Measurements from ENCODE around the gene NME7.
A peak's percentile ranks its signal among the peaks of the same experiment; 100 is the strongest.
"Not testable (repeated sequence)": the region's sequence is repeated elsewhere in the genome, so short reads cannot be mapped to it uniquely, and the experiment has no call there.

NME7 gene, protein sequence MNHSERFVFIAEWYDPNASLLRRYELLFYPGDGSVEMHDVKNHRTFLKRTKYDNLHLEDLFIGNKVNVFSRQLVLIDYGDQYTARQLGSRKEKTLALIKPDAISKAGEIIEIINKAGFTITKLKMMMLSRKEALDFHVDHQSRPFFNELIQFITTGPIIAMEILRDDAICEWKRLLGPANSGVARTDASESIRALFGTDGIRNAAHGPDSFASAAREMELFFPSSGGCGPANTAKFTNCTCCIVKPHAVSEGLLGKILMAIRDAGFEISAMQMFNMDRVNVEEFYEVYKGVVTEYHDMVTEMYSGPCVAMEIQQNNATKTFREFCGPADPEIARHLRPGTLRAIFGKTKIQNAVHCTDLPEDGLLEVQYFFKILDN

DNA sequence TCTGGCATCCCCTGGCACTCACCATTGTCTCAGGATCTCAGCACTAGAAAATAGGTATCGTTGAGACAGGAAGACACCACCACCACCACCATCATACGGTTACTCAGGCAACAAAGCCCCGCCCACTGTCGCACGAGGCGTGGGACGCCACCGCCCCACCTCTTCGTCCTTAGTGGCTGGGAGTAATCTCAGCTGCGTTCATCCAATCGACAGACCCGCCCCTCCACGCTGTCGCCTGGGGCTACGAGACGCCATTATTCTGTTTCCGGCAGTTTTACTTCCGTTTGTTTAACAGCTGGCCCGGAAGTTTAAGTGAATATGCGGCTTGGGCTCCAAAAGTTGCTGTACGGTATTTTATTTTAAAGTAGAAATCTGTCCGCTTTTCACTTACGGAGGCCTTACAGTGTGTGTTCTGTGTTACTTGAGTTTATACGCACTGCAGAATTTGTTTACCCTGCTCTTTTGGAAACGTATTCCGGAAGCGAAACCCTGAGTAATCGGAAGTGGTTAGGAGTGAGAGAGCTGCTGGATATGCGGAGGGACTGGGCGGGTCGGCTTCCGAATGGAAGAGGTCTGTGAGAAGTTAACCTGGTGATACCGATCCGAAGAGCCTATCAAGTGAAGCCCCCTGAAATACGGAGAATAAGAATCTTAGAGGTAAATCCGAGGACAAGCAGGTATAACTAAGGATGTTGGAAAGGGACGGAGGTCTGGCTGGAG lies at the start of gene NME7, which contains the start of gene BLZF1:
Gene NME7, minus strand, starts transcription at position 112 of the 720 bp plus-strand sequence. Its CDS starts 87 bp downstream, at position 25.
Gene BLZF1, plus strand, starts transcription at position 510 of the 720 bp plus-strand sequence. CDS start 1,328 bp downstream, outside the sequence.
- peak; percentile 97 for DNase-seq

DNA sequence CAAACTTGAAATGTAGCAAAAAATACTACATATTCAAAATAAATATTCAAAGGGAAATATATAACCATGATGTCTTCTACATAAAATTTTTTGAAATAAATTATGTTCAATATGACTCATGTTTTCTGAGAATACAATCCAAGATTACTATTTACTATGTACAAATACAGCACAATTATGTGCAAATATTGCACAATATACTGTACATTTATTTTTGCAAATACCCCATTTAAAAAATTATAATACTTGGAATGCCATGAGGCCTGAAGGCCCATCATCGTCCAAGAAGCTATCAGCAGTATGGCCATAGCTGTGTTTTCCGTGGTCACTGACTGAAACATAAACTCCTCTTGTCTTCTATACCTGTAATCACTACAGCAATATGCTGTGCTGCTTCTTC lies 47.4 kb upstream of the NME7 start:
- DNase-seq, result no peak

- not testable (repeated sequence) for DNase-seq
These were observed 40.7 kb upstream of the NME7 start for GRCh38 chr1:169408340-169408739.

DNA sequence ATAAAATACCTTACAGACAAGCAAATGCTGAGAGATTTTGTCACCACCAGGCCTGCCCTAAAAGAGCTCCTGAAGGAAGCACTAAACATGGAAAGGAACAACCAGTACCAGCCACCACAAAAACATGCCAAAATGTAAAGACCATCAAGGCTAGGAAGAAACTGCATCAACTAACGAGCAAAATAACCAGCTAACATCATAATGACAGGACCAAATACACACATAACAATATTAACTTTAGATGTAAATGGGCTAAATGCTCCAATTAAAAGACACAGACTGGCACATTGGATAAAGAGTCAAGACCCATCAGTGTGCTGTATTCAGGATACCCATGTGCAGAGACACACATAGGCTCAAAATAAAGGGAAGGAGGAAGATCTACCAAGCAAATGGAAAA lies 35.0 kb upstream of the NME7 start:
- DNase-seq, result not testable (repeated sequence)

DNA sequence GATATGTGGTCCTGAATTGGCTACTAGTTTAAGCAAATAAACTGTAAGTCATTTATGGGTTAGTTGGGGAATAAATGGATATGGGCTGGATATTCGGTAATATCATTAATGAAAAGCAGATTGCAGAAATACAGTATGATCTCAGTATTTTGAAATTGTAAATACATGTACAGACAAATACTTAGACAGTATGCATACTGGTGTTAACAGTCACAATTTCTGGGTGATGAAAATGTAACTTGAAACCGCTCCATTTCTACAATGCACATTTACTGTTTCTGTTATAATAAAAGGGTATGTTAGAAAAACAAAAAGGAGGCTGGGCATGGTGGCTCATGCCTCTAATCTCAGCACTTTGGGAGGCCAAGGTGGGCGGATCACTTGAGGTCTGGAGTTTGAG lies 28.4 kb upstream of the NME7 start:
- no peak for DNase-seq

- DNase-seq, result no peak
These were observed 24.8 kb upstream of the NME7 start for GRCh38 chr1:169392406-169392805.

DNA sequence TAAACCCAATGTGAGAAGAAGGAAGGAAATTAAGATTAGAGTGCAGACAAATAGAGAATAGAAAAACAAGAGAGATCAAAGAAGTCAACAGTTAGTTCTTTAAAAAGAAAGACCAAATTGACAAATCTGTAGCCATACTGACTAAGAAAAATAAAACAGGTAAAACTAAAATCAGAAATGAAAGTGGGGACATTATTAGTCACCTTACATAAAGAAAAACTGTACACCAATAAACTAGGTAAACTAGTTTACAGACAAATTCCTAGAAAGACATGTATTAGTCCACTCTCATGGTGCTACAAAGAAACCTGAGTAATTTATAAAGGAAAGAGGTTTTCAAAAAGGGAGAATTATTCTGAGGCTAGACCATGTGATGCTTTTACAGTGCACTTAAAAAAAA lies 22.7 kb upstream of the NME7 start:
- no peak for DNase-seq

DNA sequence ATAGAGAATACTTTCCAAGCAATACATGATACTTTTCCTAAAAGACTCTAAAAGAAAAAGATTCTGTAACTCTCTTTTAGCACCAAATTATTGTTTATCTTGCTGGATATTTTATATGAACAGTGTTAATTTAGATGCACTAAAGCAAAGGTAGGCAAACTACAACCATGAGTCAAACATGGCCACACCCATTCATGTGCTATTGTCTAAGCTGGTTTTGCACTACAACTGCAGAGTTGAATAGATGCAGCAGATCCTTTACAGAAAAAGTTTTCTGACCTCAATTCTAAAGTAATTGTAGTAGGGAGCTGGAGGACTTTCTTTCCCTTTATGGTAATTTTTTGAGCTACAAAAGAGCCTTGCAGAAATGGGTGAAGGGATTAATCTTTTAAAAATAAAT lies 19.8 kb upstream of the NME7 start:
- DNase-seq, result no peak

GRCh38 chr1:169383449-169383848 lies 15.9 kb upstream of the NME7 start:
- DNase-seq, result no peak

- DNase-seq, result no peak
These were observed 13.6 kb upstream of the NME7 start for GRCh38 chr1:169381162-169381561.

- no peak for DNase-seq
These were observed 3.8 kb upstream of the NME7 start for GRCh38 chr1:169371404-169371803.

DNA sequence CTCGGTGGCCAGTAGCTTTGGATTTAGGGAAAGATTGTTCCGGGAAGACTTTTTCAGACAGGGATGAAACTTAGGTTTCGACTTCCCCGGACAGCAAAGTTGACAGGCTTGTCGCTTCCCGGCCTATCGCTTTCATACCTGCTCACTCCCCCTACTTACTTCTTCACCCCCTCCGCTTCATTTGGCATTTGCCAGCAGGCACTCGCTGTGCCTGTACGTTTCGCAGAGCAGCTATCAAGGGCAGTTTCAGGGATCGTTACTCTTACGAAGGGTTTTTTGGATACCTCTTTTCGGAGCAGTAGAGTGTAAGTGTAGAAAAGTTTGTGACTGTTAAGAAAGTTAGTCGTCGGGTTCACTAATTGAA lies 791 bp upstream of the NME7 start:
- no peak for DNase-seq

DNA sequence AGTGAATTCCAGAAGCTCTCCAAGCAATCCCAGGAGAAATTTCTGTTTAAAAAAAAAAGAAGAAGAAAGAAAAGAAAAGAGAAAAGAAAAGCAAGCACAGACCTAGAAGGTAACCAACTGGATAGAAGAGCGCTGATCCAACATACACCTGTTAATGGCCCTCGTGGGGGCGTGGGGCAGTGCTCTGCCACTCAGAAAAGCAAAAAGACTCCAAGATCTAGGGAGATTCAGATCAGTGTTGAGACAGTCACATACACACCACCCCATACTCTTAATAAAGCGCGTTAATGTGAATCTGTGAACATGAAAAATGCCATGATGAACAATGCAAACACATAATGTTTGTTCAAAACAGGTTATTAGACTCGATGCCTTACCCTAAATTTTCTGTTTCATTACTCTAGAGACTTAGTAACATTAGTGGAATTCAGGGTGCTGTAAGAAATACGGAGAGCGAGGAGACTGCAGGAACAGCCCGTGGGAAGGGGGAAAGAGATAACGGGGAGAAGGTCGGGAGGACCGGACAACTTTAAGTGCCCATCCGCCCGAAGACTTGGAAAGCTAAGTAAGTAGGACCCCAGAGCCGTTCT lies 406 bp downstream of the NME7 start:
- DNase-seq, result no peak

- no peak for DNase-seq
These were observed 2.6 kb downstream of the NME7 start for GRCh38 chr1:169364948-169365347.

- no peak for DNase-seq
These were observed 4.4 kb downstream of the NME7 start for GRCh38 chr1:169363046-169363730.

- no peak for DNase-seq
These were observed 6.3 kb downstream of the NME7 start for GRCh38 chr1:169361281-169361680.

GRCh38 chr1:169360415-169360814 lies 7.2 kb downstream of the NME7 start:
- DNase-seq, result no peak

DNA sequence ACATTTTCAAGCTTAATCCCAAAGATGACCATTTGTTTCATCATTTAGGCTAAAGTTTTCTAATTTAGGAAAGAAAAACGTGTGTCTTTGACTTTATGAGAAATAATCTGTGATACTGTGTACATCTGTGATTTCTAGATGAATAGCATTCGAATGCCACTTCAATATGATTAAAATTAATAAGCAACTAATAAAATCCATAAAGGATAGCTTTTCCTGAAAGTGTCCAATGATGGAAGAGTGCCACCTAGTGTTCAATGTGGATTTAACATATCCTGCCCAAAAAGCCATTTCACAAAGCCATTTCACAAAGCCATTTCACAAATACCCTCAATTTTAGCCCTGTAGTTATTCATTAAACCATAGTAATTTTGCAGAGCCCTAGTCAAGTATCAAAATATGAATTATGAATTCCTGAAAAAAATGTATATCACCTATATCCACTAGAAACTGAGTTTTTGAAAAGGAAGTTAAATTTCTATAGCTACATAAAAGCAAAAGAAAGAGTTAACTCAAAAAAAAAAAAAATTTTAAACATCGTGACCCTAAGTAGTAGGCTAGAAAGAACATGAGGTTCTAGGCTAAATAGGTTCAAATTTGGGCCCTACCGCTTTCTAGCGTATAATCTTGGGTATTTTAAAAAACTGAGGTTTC lies 19.1 kb downstream of the NME7 start:
- peak; percentile 71 for DNase-seq

DNA sequence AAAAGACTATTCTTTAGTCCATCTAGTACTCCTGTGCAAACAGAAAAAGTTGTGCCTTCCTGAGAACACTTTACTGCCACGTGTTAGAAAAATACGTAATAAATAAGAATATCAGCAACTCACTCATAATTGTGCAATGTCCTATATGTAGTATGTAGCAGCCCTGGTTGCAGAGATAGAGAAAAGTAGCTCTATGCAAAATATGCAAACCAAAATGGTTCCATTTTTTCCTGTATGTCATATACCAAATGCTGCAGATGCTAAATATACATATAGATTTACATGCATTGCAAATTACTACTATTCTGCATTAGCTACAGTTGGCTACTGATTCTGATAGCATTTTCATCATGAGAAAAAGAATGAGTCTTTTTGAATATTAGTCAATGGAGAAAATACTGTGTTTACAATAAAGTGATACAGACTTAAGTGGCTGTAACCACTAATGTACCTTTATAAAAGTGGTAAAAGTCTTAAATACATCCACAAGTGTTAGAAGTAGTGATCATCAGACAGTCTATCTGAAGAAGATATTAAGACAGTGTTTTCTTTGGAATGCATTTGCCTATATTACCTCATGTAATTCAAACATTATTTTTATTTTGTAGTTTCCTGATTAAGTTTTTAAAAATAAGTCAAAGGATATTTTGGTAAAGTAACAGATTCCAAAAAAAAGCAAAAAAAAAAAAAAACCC lies 19.8 kb downstream of the NME7 start:
- no peak for DNase-seq

DNA sequence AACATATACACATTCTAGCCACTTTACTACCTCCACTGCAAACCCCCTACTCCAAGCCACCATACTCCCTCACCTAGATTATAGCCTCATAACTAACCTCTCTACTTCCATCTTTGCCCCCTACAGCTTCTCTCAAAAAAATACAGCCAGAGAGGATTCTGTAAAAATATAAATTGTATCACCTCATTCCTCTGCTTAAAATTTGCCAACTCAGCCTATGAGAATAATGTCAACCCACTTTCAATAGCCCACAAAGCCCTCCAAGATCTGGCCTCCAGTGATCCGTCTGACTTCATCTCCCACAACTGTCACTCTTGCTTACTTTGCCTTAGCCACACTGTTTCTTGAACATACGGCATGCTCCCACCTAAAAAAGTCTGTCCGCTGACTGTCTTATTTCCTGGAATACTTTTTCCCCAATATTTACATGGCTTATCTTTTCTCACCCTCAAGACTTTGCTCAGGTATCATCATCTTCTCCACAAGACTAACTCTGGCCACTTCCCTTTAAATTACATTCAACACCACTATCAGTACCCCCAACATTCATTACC lies 21.5 kb downstream of the NME7 start:
- DNase-seq, result no peak

DNA sequence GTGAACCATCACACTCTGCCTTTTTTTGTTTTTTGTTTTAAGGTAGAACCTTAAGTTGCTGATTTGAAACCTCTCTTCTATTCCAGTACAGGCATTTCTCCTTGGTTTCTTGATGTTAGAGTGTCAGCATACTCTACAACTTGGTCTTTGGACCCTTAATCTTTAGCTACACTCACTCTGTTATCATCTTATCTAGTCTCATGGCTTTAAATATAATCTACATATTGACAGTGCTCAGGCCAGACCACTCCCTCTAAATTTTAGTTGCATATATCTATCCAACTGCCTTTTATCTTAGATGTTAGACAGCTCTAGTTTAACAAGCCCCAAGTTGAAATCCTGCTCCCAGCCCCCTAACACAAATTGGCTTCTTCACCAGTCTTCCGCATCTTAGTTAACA lies 22.1 kb downstream of the NME7 start:
- no peak for DNase-seq

DNA sequence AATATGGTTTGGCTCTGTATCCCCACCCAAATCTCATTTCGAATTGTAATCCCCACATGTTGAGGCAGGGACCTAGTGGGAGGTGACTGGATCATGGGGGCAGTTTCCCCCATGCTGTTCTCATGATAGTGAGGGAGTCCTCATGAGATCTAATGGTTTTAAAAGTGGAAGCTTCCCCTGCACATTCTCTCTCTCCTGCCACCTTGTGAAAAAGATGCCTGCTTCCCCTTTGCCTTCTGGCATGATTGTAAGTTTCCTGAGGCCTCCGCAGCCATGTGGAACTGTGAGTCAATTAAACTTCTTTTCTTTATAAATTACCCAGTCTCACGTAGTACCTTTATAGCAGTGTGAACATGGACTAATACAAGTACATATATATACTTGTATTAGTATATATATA lies 25.5 kb downstream of the NME7 start:
- DNase-seq, result not testable (repeated sequence)
